Stimulated activated naive B cell treated with anti-CD40 and anti-IgM and Interleukin-4, amounts not matched to agents 10 μg/mL and 1 μg/mL and 100 μg/mL, for 72 hours (primary cell): ENCODE results near the gene DNAJA2.

Experiments used
- ATAC-seq, 2 donors: fragments of 150-1000 bp; cut with Tn5 transposase; replicated peaks; 2 replicates each; pipeline ENCODE4 v1.10.0; 2021; ENCODE audit warnings: moderate library complexity in 1 of 2
- DNase-seq: peaks from one replicate; pipeline ENCODE4 v3.0.0; 2021
- H3K27ac Mint-ChIP-seq: one replicate; pipeline ENCODE4 v1.8.0; 2022; ENCODE audit warnings: mild to moderate bottlenecking, mixed read lengths
- H3K27me3 Mint-ChIP-seq, 2 donors: one replicate each; pipeline ENCODE4 v1.8.0; 2022; ENCODE audit warnings: mixed read lengths in 2 of 2
- H3K36me3 Mint-ChIP-seq, 2 donors: one replicate each; pipeline ENCODE4 v1.8.0; 2022; ENCODE audit warnings: mixed read lengths in 2 of 2, mild to moderate bottlenecking in 1 of 2
- H3K4me1 Mint-ChIP-seq, 2 donors: one replicate each; pipeline ENCODE4 v1.8.0; 2022; ENCODE audit warnings: mixed read lengths in 2 of 2, mild to moderate bottlenecking in 1 of 2
- H3K4me3 Mint-ChIP-seq, 2 donors: one replicate each; pipeline ENCODE4 v1.8.0; 2022; ENCODE audit warnings: mild to moderate bottlenecking in 2 of 2, mixed read lengths in 2 of 2, moderate library complexity in 1 of 2
- H3K9me3 Mint-ChIP-seq, 2 donors: one replicate each; pipeline ENCODE4 v1.8.0; 2022; ENCODE audit warnings: mixed read lengths in 2 of 2, mild to moderate bottlenecking in 1 of 2

DNAJA2 gene

GRCh38 chr16:46911038-46911437 lies 62.4 kb downstream of the DNAJA2 start:
- H3K36me3 Mint-ChIP-seq: peaks cover 7 to 9% of the 10 kb centered on the region in 2 donors
- peak overlapping the region; percentile 5 for H3K27ac Mint-ChIP-seq
- DNase-seq: no peak
- H3K27me3 Mint-ChIP-seq: no peaks in the 10 kb centered on the region
- peaks cover 0 to 4% of the 10 kb centered on the region in 2 donors for H3K9me3 Mint-ChIP-seq
- peak overlapping the region; percentile 23 to 31 for H3K4me3 Mint-ChIP-seq
- ATAC-seq: peak; percentile 72 to 75
- H3K4me1 Mint-ChIP-seq: peaks cover 32 to 38% of the 10 kb centered on the region in 2 donors

GRCh38 chr16:46908540-46909372 lies 64.7 kb downstream of the DNAJA2 start:
- ATAC-seq: peak; percentile 50 to 55
- peaks cover 16 to 20% of the 10 kb centered on the region in 2 donors for H3K4me1 Mint-ChIP-seq
- DNase-seq: no peak
- H3K9me3 Mint-ChIP-seq: no peaks in the 10 kb centered on the region
- no peak overlapping the region for H3K4me3 Mint-ChIP-seq
- peaks cover 0 to 2% of the 10 kb centered on the region in 2 donors for H3K36me3 Mint-ChIP-seq
- H3K27me3 Mint-ChIP-seq: no peaks in the 10 kb centered on the region
- H3K27ac Mint-ChIP-seq: peak overlapping the region; percentile 56

GRCh38 chr16:46907061-46907774 lies 66.3 kb downstream of the DNAJA2 start:
- Mint-ChIP-seq H3K9me3 (no peaks in the 10 kb centered on the region), H3K4me1 (peaks cover 14 to 16% of the 10 kb centered on the region in 2 donors), H3K4me3 (no peak overlapping the region), H3K27me3 (no peaks in the 10 kb centered on the region), H3K36me3 (no peaks in the 10 kb centered on the region), H3K27ac (no peak overlapping the region)
- no peak for DNase-seq
- no peak for ATAC-seq

GRCh38 chr16:46906360-46907060 lies 67.0 kb downstream of the DNAJA2 start:
- no peaks in the 10 kb centered on the region for H3K9me3 Mint-ChIP-seq
- no peaks in the 10 kb centered on the region for H3K36me3 Mint-ChIP-seq
- ATAC-seq (no peak), DNase-seq (no peak)
- H3K4me3 Mint-ChIP-seq: no peak overlapping the region
- H3K4me1 Mint-ChIP-seq: peaks cover 13 to 16% of the 10 kb centered on the region in 2 donors
- H3K27ac Mint-ChIP-seq: peak overlapping the region; percentile 56
- H3K27me3 Mint-ChIP-seq: no peaks in the 10 kb centered on the region
